Right renal cortex interstitium (tissue), 3 donors: ENCODE measurements around the gene TBX19. TPM values are rescaled to one million over a fixed set of nuclear protein-coding genes. Genes with fewer than 3 reads are reported as not detected.

Source experiments
- DNase-seq, 3 donors: peaks; one replicate each; pipeline ENCODE4 v3.0.0-alpha.2; 2013; ENCODE audit warnings: low read depth in 3 of 3, low spot score in 2 of 3
- polyA plus RNA-seq, 3 donors: library from polyadenylated mRNA; unstranded; fragments of 120-200 nt; gene quantifications; one replicate each; pipeline ENCODE4 v1.2.1, GENCODE V29; 2013; ENCODE audit not compliant: insufficient read length in 3 of 3

TBX19 gene
- polyA plus RNA-seq, result 1 to 10 TPM; 2.1 to 2.4 (median 2.3) TPM

DNA sequence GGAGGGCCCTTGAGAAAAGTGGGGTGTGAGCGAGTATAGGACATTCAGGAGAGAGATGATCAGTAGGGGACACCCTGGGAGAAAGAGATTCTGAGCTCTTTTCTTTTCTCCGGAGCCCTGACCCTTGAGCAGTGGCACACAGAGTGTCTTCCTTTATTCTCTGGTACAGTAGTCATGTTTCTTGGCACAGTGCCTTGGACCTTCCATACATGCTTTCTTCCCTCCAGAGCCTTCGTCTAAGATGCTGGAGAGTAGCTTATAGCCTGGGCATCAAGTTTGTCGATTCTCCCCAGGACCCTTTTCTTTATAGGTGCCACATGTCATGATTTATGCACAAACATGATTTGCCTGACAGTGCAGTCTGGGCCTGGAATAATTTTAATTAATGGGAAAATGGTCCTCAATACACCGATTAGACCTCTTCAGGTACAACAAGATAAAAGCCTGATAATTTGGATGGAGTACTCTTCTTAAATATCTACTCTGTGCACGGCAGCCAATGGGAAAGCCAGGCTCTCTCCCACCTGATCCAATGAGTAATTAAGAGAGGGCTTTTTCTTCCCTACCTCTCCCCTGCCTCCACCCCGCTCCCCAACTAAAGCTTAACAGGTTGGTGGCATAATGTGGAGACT lies at the start of gene TBX19:
Gene TBX19, plus strand, starts transcription at position 582 of the 632 bp plus-strand sequence. CDS start 214 bp downstream, outside the sequence.
- no peak for DNase-seq

DNA sequence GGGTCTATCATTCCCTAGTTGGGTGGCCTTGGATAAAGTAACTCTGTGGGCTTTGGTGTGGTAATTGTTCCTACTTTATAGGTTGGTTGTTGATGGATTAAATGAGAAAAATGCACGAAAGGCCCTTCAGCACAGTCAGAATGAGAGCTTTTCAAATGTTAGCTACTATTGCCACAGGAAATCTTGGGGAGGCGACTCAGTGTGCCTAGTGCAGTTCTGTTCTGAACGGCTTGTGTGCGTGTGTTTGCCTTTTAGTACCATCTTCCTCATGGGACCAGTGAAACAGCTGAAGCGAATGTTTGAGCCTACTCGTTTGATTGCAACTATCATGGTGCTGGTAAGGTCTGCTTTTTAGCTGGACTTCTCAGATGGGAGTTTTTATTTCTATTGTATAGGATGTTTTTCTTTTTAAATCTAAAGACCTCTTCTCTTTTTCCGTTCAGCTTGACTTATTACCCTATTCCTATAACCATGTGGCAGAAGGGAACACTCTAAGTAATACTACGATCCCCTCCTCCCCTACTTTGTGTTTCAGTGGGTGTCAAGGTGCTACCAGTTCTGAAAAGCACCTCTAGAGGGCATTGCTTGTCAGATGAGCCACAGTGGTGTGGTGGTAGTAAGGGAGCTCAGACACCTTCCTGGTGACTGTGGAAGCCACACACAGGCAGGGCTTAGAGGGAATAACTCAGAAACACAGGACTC lies 45.7 kb upstream of the TBX19 start:
- no peak for DNase-seq

DNA sequence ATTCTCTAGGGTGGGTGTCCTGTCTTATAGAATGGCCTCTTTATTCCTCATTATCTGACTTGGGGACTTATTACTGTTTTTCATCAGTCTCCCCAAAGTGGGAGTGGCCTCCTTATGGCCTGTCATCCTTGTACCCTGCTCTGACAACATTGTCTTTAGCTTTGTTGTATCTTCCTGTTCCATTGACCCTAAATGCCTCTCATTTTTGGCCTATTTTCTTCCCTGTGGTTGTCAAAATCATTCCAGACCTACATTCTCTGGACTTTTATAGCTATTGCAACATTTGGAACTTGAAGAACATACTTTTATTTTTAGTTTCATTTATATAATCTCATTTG lies 45.2 kb upstream of the TBX19 start:
- no peak for DNase-seq

DNA sequence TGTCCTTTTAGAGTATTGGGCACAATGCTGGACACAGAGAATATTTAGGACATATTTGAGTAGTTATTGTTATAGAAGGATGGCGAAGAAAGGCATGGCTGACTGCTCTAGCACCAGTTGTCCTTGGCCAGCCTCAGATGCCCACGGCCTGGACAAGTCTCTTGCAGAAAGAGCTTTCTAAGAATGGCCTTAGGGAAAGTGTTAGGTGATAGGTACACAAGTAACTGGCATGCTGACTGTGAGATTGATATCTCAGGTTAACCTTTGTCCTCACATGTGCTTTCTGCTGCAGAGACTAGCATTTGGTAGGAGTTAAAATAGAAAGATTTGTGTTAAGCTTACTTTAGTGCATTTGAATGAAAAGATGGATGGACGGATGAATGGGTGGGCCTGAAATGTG lies 44.7 kb upstream of the TBX19 start:
- no peak for DNase-seq

DNA sequence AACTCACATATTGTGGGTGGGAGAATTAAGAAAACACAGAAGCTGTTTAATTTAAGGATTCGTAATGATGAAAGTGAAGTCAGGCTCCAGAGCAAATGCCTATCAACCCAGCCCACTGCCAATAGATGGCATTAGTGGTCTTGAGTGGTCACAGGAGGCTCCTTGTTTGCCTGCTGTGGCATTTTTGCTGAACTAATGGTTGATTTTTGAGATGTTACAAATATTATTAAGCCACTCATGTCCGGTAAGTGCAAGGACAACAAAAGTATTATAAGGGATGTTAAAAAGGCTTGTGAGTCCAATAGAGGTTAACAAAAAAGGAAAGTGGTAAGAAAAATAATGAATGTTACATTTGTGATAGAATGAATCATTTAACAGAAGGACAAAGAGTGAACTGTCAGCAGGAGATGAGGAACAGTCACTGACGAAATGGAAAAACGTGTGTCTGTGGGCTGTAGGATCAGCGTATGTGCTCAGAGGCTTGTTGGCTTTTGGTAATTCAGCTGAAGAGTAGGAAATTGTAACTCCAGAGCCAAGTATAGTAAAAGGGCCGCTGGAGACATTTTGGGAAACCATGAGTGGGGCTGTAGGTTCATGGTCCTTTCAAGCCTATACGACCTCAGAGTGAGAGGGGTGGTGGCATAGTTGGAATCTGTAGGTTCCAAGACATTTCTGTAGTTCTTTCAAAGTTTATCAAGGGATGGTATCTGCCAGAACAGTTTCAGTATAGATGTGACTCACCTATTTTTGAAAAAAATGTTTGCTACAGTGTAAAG lies 43.7 kb upstream of the TBX19 start:
- no peak for DNase-seq

DNA sequence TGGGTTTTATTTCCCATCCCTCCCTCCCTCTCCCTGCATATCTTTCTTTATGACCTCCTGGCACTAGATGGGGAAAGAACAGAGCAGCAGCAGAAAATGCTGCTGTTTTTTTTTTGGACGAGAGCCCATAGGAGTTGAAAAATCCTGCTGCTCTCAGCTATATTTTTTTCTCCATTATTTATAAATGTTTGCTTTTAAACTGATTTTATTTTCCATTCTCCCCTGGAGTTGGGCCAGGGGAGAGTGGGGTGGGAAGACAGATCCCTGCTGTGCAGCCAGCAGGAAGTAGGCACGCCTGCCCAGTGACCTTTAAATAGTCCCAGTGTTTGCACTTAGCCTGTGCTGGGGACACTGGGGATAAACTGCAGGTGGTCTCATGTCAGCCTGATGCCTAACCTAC lies 37.5 kb upstream of the TBX19 start:
- DNase-seq, result no peak

DNA sequence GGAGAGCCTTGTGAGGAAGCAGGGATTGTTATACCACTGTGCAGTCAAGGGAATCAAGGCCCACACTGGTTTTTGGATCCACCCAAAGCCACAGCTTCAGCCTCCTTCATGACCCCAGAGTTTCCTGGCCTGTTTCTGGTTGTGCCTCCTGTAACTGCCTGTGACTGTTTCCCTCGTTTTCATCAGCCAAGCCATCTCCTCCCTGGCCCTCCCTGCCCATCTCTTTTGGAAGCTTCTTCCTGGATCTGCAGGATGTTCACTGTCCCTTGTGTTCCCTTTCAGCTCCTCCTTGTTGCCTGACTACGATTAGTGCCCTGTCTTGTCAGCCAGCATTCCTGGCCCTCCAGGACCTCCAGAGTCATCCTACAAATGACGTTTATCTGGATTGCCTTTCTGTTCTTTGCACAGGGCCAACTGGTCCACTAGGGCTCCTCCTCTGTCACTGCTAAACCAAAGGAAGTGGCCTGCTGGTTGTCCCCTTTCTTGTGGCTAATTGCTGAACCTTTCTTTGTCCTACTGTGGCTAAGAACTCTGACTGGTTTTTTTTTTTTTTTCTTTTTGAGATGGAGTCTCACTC lies 37.0 kb upstream of the TBX19 start:
- no peak for DNase-seq

DNA sequence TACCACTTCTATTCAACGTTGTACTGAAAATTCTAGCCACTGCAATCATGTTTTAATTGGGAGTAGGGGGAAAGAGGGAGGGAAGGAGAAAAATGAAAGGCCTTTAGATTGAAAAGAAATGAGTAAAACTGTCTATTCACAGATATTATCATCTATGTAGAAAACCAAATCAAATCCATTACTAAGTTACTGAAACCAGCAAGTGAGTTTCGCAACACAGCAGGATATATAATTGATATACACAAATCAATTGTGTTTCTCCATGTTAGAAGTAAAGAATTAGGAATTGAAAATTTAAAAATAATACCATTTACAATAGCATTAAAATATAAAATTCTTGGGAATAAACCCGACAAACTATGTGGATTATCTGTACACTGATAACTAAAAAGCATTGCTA lies 35.6 kb upstream of the TBX19 start:
- DNase-seq, result no peak

DNA sequence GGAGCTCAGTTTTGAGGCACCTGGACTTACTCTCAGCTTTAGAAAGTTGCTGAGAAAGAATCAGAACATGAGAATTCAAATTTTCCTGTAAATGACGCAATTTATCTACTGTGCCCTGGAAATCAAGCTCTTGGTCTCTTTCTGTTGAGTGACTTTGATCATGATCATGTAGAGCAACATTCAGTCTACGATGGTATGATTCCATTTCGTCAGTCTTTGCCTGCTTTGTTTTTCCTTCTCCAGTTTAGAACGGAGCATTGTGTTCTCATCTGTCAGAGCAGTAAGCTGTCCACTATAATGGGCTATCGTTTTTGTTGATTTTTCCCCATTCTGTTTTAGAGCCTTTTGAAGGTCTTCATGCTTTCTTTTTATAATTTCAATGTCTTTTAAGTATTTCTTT lies 34.2 kb upstream of the TBX19 start:
- DNase-seq, result no peak

DNA sequence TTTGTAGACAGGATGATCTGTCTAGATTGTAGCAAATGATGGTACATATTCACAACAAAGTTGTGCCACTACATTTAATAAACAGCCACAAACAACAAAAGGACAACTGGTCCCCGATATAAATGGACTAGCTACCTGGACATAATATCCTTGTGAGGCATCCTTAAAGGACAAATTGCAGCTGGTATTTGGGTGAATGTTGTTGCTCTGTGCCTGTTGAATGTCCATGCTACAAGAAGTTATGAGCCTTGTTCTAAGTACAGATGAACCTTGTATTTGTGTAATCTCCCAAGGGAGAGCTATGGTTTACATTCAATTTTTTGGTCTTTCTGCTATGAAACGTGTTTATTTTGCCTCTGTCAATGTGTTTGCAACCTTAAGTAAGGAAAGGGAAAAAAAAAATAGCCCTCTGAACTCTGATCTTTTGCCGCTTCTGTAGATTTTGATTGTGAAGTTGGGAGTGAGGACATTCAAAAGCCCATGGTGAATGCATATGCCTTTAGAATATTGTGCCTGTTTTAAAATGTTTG lies 28.4 kb upstream of the TBX19 start:
- DNase-seq, result no peak

DNA sequence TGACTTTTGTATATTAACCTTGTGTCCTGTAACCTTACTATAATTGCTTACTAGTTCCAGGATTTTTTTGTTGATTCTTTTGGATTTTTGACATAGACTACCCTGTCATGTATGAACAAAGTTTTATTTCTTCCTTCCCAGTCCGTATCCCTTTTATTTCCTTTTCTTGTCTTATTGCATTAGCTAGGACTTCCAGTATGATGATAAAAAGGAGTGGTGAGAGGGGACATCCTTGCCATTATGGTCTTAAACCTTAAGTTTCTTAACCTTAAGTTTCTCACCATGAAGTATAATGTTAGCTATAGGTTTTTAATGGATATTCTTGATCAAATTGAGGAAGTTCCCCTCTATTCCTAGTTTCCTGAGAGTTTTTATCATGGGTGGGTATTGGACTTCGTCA lies 24.5 kb upstream of the TBX19 start:
- DNase-seq, result no peak

DNA sequence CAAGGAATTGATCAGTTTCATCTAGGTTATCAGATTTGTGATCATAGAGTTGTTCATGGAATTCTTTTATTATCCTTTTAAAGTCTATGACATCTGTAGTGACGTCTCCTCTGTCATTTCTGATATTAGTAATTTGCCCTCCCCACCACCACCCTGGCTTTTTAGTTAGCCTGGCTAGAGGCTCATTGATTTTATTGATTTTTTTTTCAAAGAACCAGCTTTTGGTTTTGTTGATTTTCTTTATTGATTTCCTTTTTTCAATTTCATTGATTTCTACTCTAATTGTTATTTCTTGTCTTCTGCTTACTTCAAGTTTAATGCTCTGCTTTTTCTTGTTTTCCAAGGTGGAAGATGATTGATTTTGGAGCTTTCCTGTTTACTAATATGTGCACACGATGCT lies 23.3 kb upstream of the TBX19 start:
- DNase-seq, result no peak

DNA sequence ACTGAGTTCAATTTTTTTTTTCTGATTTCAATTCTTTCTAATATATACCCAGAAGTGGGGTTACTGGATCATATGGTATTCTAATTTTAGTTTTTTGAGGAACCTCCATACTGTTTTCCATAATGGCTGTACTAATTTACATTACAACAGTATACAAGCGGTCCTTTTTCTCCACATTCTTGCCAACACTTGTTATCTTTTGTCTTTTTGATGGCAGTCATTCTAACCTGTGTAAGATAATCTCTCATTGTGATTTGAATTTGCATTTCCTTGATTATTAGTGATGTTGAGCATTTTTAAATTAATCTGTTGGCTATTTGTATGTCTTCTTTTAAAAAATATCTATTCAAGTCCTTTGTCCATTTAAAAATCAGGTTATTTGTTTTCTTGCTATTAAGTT lies 21.1 kb upstream of the TBX19 start:
- no peak for DNase-seq

DNA sequence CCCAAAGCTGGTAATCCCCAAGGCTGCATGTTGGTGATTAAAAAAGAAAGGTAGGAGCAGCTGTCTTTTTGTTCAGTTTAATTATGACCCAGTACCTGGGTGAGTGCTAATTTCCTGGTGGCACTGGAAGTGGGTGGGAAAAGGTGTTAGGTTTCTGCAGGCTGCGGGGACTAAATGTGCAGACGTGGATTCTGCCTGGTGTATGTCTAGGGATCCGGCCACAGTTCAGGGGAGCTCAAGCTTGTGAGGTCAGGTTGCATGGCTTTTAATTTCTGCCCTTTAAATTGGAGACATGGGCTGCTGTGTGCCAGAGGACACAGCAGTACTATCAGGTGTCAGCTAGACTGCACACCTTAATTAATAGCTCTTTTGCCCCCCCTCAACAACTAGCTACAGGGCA lies 20.3 kb upstream of the TBX19 start:
- peak in 2 of 3 donors; percentile 21 to 35 for DNase-seq

DNA sequence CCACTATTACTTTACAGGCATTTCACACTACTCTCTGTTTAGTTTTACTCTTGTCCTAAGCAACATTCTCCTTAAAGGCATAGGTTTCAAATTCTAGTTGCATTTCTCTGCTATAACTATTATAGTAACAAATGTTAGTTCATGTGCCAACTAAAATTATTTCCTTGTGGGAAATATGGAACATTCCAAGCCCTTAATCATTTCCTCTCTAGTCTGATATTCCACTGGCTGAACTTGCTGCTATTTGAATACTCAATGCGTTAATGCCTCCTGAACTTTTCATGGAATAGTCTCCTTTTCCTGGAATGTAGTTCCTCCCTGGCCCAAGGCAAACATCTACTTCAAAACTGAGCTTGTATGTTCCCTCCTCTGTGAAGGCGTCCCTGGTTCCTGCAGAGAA lies 19.3 kb upstream of the TBX19 start:
- no peak for DNase-seq

DNA sequence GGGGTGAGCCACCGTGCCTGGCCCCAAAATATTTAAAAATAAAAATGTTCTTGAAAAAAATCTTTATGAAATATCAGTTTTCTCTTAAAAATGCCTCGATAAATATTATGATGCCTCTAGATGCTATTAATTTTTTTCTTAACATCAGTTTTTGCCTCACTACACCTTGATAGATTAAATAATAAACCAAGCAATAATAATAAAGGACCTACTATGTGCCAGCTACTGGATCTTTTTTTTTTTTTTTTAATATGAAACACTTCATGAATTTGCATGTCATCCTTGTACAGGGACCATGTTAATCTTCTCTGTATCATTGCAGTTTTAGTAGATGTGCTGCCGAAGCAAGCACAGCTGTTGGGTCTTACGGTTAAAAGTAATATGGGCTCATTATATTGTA lies 17.5 kb upstream of the TBX19 start:
- no peak for DNase-seq

DNA sequence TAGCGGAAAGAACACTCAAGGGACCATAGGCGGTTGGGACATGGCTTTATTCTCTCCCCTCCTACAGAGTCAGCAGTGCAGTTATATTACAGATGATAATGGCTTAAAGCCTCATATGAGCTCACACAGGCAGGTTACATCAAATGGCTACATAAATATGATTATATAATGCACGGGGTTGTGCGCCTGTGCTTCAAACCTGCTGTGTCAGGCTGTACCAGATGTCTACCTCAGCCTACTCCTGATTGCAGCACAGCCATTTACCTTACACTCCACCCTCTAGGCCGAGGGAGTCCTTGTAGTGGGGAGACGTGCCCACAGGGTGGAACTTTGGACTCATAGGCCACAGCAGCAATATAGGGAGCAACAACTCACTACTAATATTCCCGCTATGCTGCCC lies 16.4 kb upstream of the TBX19 start:
- DNase-seq, result no peak

DNA sequence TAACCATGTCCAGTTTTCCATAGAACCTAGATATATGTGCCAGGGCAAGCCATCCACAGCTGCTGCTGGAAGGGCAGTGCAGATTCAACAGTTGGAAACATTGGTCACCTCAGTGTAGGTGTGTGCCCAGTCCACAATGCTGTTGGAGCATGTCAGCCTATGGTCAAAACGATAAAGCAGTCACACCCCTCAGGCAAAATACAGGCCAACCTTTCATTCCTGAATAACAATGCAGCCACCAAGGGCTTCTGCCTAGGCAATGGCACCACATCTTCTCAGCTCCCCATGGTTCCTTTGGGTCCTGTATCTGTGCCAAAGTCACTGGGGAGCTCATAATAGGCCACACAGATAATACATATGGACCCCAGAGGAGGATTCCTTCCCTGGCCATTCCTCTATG lies 15.1 kb upstream of the TBX19 start:
- DNase-seq, result no peak

DNA sequence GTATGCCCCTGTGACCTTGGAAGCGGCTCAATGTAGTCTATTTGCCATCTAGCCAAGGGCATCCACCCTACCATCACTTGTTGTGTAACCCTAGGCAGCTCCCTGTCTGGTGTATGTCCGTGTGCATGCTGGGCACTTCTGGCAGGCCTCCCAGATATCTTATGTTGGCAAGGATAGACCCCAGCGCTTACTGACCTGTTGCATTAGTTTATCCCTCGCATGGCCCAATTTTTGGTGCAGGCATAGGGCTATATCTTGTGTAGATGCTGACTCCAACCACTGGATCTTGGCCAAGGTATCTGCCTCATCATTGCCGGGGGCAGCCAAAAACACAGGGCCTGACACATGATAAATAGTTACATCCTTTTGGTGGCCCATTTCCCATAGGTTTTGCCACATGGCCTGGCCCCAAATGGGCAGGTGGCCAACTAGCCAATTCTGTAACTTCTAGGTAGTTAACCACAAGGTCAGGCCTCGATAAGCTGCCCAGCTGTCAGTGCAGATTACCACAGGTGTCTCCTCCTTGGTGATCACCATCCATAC lies 14.0 kb upstream of the TBX19 start:
- no peak for DNase-seq

DNA sequence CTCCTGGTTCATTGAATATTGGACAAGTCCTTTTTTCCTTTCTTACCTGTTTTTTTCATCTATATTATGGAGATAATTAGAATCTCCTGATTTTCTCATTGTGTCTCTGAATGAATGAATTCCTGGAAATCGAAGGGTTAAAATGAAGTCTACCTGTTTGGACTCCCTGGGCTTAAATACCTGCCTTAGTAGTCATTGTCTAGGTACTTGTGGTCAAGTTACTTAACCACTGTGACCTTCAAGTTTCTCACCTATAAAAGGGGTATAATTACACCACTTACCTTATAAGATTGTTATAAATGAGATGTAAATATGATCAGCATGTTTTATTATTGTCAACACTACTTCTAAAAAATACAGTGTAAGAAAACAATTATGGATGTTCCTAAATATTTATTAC lies 9.0 kb upstream of the TBX19 start:
- no peak for DNase-seq

DNA sequence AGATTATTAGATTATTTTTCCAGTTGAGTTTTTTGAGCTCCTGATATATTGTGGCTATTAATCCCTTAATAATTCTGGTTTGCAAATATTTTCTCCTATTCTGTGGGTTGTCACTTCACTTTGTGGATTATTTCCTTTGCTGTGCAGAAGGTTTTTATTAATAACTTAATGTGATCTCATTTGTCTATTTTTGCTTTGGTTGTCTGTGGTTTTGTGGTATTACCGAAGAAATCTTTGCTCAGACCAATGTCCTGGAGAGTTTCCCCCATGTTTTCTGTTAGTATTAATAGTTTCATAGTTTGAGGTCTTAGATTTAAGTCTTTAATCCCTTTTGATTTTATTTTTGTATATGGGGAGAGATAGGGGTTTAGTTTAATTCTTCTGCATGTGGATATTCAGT lies 7.1 kb upstream of the TBX19 start:
- no peak for DNase-seq
